Loucy (cell line): Measurements from ENCODE around the gene FAR1.

Experiments
- H2AFZ ChIP-seq: fragments of 200-600 bp; sonication (generic); 2 replicates; pipeline ENCODE4 v1.6.0; 2016; ENCODE audit warnings: antibody characterized with exemption, mild to moderate bottlenecking, low read length, moderate library complexity
- H3F3A ChIP-seq: fragments of 200-600 bp; 2 replicates; pipeline ENCODE4 v1.6.0; 2016; ENCODE audit warnings: antibody characterized with exemption, low read depth, mild to moderate bottlenecking
- H3K27me3 ChIP-seq: fragments of 200-600 bp; sonication (generic); 2 replicates; pipeline ENCODE4 v1.6.1; 2014; ENCODE audit warnings: low read length, mild to moderate bottlenecking; ENCODE audit not compliant: insufficient read depth, poor library complexity, severe bottlenecking
- H3K36me3 ChIP-seq: fragments of 200-600 bp; sonication (generic); 2 replicates; pipeline ENCODE4 v1.6.1; 2016; ENCODE audit warnings: low read length; ENCODE audit not compliant: insufficient read depth
- H3K4me1 ChIP-seq: fragments of 200-600 bp; sonication (generic); 2 replicates; pipeline ENCODE4 v1.5.1; 2014; ENCODE audit warnings: low read length, mild to moderate bottlenecking; ENCODE audit not compliant: insufficient read depth, poor library complexity, severe bottlenecking
- H3K4me2 ChIP-seq: fragments of 200-600 bp; sonication (generic); 2 replicates; pipeline ENCODE4 v1.6.0; 2014; ENCODE audit warnings: antibody characterized with exemption, low read length, low read depth, mild to moderate bottlenecking; ENCODE audit not compliant: poor library complexity, severe bottlenecking
- H3K4me3 ChIP-seq: fragments of 200-600 bp; sonication (generic); 2 replicates; pipeline ENCODE4 v1.5.1; 2014; ENCODE audit warnings: low read length, mild to moderate bottlenecking, mixed read lengths; ENCODE audit not compliant: poor library complexity, severe bottlenecking
- H3K79me2 ChIP-seq: fragments of 200-600 bp; sonication (generic); 2 replicates; pipeline ENCODE4 v1.6.1; 2014; ENCODE audit warnings: low read length; ENCODE audit not compliant: insufficient read depth
- H3K9ac ChIP-seq: fragments of 200-600 bp; sonication (generic); 2 replicates; pipeline ENCODE4 v1.6.0; 2014; ENCODE audit warnings: mild to moderate bottlenecking, low read depth, low read length, moderate library complexity; ENCODE audit not compliant: poor library complexity, severe bottlenecking
- H3K9me2 ChIP-seq: fragments of 200-600 bp; sonication (generic); replicated peaks from 2 replicates; pipeline ENCODE4 v1.6.1; 2016; ENCODE audit warnings: low read depth, low read length, mixed read lengths
- H3K9me3 ChIP-seq: fragments of 200-600 bp; sonication (generic); 2 replicates; pipeline ENCODE4 v1.6.1; 2014; ENCODE audit warnings: mild to moderate bottlenecking, antibody characterized with exemption, low read length, low read depth; ENCODE audit not compliant: insufficient read depth
- H4K20me1 ChIP-seq: fragments of 200-600 bp; sonication (generic); 2 replicates; pipeline ENCODE4 v1.6.0; 2014; ENCODE audit warnings: antibody characterized with exemption, low read length, mild to moderate bottlenecking; ENCODE audit not compliant: insufficient read depth, poor library complexity, severe bottlenecking
- CTCF ChIP-seq: fragments of 200-600 bp; sonication (generic); conservative IDR thresholded peaks from 2 replicates; pipeline ENCODE4 v1.5.1; 2014; ENCODE audit warnings: mild to moderate bottlenecking, antibody characterized with exemption, low read length
- EZH2phosphoT487 ChIP-seq: fragments of 200-600 bp; IDR thresholded peaks from 2 replicates; pipeline ENCODE4 v1.6.1; 2018; ENCODE audit warnings: antibody characterized with exemption, mild to moderate bottlenecking, moderate library complexity, borderline replicate concordance

Gene FAR1

GRCh38 chr11:13669544-13670488 lies 1.3 kb downstream of the FAR1 start:
- Histone ChIP-seq H2AFZ (no peak overlapping the region), H3K9ac (peak overlapping the region; percentile 76)

DNA sequence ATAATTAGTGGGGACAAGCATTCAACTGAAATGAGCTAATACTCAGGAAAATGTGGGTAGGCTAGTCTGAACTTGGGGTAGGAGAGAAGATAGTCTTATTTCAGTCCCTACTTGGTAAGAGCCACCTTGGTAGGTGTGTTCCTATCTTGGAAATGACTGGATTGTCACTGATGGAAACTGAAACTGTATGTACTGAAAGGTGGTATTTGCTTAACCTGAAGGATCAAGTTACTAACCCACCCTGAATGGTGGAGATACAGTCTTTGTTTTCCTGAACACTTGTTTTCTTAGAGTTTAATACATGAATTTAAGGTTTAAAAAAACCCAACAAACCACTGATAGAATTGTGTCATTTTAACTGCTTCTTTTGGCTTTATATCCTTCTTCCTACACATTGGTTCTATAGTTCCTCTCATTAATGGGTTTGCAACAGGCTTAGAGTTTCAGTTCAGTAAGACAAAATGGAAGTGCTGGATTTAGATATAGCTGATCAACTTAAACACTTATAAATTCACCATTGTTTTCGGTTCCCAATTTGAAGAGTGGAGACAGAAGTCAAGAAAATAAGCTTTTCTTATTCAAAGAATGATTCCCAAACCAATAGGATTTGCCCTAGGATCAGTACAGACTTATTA lies 4.2 kb downstream of the FAR1 start:
- Histone ChIP-seq H3K9me3 (no peaks in the 10 kb centered on the region), H3K4me2 (peak overlapping the region; percentile 98), H3F3A (no peaks in the 10 kb centered on the region), H3K9ac (peak overlapping the region; percentile 42), H4K20me1 (peaks cover 86% of the 10 kb centered on the region), H3K27me3 (no peaks in the 10 kb centered on the region), H2AFZ (no peak overlapping the region), H3K9me2 (no peaks in the 10 kb centered on the region), H3K79me2 (peaks cover 88% of the 10 kb centered on the region), H3K36me3 (no peaks in the 10 kb centered on the region), H3K4me3 (peak overlapping the region; percentile 75), H3K4me1 (peaks cover 63% of the 10 kb centered on the region)
- no peak for TF ChIP-seq CTCF
- no peak for TF ChIP-seq EZH2phosphoT487

More at GRCh38 chr11:13669544-13670488, 1.3 kb downstream of the FAR1 start:
- Histone ChIP-seq H4K20me1 (peaks cover 58% of the 10 kb centered on the region), H3K36me3 (no peaks in the 10 kb centered on the region), H3K9me2 (no peaks in the 10 kb centered on the region), H3K4me2 (peak overlapping the region; percentile 98), H3F3A (no peaks in the 10 kb centered on the region), H3K27me3 (peaks cover 4% of the 10 kb centered on the region), H3K4me3 (peak overlapping the region; percentile 75), H3K9me3 (no peaks in the 10 kb centered on the region), H3K79me2 (peaks cover 59% of the 10 kb centered on the region), H3K4me1 (peaks cover 45% of the 10 kb centered on the region)
- TF ChIP-seq EZH2phosphoT487 = no peak
- TF ChIP-seq CTCF = no peak

DNA sequence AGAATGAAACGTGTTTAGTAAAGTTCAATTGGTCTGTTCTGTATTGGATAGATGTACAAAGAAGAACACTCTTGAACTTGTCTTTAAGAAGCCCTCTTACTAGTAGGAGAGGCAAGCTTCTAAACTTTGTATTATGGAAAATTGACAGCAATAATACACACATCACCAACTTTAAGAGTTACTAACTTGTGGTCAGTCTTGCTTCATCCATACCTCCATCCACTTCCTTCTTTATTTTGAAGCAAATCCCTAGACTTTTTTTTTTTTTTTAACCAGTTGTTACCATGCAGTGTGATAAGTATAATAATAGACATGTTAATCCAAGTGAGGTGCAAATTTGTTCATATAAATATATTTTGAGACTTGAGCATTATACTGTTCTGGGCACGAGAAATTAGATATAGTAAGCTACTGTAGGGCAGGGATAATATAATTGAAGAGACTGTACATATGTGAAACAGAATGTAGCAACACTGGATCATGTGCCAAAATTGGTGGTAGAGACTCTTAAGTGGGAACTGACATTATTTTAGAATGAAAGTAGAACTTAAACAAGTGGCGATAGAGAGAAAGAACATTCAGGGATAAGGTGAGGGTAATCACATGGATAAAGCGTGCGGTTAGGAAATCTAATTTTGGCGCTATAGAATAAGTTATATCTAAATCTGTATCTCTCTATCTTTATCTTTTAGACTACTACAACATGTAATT lies 6.5 kb downstream of the FAR1 start:
- Histone ChIP-seq H3K9me3 (no peaks in the 10 kb centered on the region), H3K79me2 (peaks cover 99% of the 10 kb centered on the region), H3K4me3 (peak overlapping the region; percentile 34), H3K9me2 (no peaks in the 10 kb centered on the region), H2AFZ (no peak overlapping the region), H3K4me1 (peaks cover 55% of the 10 kb centered on the region), H3F3A (no peaks in the 10 kb centered on the region), H3K27me3 (no peaks in the 10 kb centered on the region), H3K9ac (no peak overlapping the region), H3K36me3 (no peaks in the 10 kb centered on the region), H3K4me2 (peak overlapping the region; percentile 69), H4K20me1 (peaks cover 86% of the 10 kb centered on the region)
- TF ChIP-seq EZH2phosphoT487 (no peak), CTCF (no peak)
